ENCODE measurements around the gene SUV39H1. TPM values are rescaled to one million over a fixed set of nuclear protein-coding genes. Genes with fewer than 3 reads are reported as not detected.
A peak's percentile ranks its signal among the peaks of the same experiment; 100 is the strongest.

SUV39H1 gene
- total and polyA plus RNA-seq, 9 of the 15 experiments (the other 6 are each of a cell fraction or from before 2014, with no cell fraction given): 4.7 to 34.7 (median 17.9) TPM

DNA sequence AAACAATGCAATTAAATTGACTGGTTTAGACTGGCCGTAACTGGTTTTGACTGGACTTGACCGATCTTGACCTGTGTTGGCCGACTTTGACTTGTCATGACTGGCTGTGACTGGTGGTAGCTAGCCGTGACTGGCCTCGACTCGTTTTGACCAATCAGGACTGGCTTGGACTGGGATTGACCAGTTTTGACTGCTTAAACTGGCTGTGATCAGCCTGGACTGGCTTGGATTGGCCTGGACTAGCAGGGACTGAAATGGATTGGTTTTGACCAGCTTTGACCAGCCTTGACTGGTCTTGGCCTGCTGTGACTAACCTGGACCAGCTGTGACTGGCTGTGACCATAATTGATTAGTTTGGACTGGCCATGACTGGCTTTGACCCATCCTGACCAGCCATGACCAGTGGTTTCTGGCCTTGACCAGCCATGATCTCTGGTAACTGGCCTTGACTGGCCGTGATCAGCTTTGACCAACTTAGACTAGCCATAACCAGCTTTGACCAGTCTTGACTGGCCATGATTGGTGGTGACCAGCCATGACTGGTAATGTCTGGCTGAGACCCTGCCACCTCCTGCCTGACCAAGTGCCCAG lies 13.1 kb downstream of the SUV39H1 start:
- Histone ChIP-seq H3K27ac (ENCODE audit: extremely low read depth, low read depth, low read length) (peak overlapping the region; percentile 63; the same call in 2 of the 3 replicates), H3K79me2 (ENCODE audit: control insufficient read depth, insufficient read depth, low read length) (peaks cover 5% of the 10 kb centered on the region; the same call in 2 of the 3 replicates), H3K4me3 (no peak overlapping the region), H3K27me3 (ENCODE audit: control insufficient read depth in 2 of 2, insufficient read depth in 2 of 2, low read length in 2 of 2) (no peaks in the 10 kb centered on the region), H3K4me2 (ENCODE audit: insufficient read depth, low read length) (no peak overlapping the region), H3K9me3 (replicated peaks; ENCODE audit: control insufficient read depth, insufficient read depth, low read depth, low read length) (no peaks in the 10 kb centered on the region), H3K9ac (ENCODE audit: insufficient read depth in 1 of 2, low read depth in 2 of 2, low read length in 2 of 2) (peak overlapping the region in 1 of 2 experiments; percentile 80; a peak in 1 of 4 replicates), H3K4me1 (replicated peaks in 1 of 2; ENCODE audit: control insufficient read depth in 2 of 2, insufficient read depth in 2 of 2, low read length in 2 of 2) (peaks cover 12 to 24% of the 10 kb centered on the region in 2 experiments; a peak in 4 of 5 replicates), H3K36me3 (ENCODE audit: control insufficient read depth, insufficient read depth, low read length) (peaks cover 51% of the 10 kb centered on the region; the same call in 2 of the 3 replicates), H3K9me1 (ENCODE audit: control insufficient read depth, insufficient read depth, low read length) (no peaks in the 10 kb centered on the region), H4K20me1 (replicated peaks; ENCODE audit: control insufficient read depth, insufficient read depth, low read length) (no peaks in the 10 kb centered on the region), H2AFZ (ENCODE audit: low read depth, low read length) (no peak overlapping the region)
- intact Hi-C loops (cut with micrococcal nuclease) (no loop called here), in situ Hi-C loops (cut with MboI) (no loop called here)
- WGBS (ENCODE audit: insufficient coverage, low coverage, missing lambda C conversion rate): 94% methylated on average over 7 of the region's 7 CpGs
- no TSS peak for BruUV-seq (replicated peaks)
- ChIA-PET POLR2A (interaction anchor here (0.6 to 1.9 kb wide), 3 partner anchors 8 to 32 kb away, joined by 4 to 8 read pairs (median 8); partner anchors contain the start of gene SUV39H1), CTCF (ENCODE audit: low intra/inter-chr PET ratio) (no interaction called here)
- no peak for DNase-seq (ENCODE audit: extremely low read depth in 1 of 4, low spot score in 3 of 4)
- no peak; the same call in 1 of the 3 replicates for ATAC-seq
- no peak for FAIRE-seq
- TF ChIP-seq RCOR1 (IDR thresholded peaks at IDR 0.05; ENCODE audit: borderline replicate concordance in 1 of 2, low read depth in 2 of 2, low read length in 2 of 2) (no peak), FOXA3 (CRISPR knock-in tag; conservative IDR thresholded peaks at IDR 0.05 in 1 of 2, IDR thresholded peaks at IDR 0.05 in 1 of 2) (no peak), PPARD (CRISPR knock-in tag; IDR thresholded peaks at IDR 0.05) (no peak), BCOR (IDR thresholded peaks at IDR 0.05) (peak; percentile 66; the same call in 1 of the 2 replicates)
- TF ChIP-seq, protein P1, sequence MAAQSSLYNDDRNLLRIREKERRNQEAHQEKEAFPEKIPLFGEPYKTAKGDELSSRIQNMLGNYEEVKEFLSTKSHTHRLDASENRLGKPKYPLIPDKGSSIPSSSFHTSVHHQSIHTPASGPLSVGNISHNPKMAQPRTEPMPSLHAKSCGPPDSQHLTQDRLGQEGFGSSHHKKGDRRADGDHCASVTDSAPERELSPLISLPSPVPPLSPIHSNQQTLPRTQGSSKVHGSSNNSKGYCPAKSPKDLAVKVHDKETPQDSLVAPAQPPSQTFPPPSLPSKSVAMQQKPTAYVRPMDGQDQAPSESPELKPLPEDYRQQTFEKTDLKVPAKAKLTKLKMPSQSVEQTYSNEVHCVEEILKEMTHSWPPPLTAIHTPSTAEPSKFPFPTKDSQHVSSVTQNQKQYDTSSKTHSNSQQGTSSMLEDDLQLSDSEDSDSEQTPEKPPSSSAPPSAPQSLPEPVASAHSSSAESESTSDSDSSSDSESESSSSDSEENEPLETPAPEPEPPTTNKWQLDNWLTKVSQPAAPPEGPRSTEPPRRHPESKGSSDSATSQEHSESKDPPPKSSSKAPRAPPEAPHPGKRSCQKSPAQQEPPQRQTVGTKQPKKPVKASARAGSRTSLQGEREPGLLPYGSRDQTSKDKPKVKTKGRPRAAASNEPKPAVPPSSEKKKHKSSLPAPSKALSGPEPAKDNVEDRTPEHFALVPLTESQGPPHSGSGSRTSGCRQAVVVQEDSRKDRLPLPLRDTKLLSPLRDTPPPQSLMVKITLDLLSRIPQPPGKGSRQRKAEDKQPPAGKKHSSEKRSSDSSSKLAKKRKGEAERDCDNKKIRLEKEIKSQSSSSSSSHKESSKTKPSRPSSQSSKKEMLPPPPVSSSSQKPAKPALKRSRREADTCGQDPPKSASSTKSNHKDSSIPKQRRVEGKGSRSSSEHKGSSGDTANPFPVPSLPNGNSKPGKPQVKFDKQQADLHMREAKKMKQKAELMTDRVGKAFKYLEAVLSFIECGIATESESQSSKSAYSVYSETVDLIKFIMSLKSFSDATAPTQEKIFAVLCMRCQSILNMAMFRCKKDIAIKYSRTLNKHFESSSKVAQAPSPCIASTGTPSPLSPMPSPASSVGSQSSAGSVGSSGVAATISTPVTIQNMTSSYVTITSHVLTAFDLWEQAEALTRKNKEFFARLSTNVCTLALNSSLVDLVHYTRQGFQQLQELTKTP (IDR thresholded peaks at IDR 0.05; ENCODE audit: low read depth in 1 of 2, partially characterized antibody in 2 of 2): peak in 1 of 2 experiments; percentile 89
- TF ChIP-seq, protein P2, sequence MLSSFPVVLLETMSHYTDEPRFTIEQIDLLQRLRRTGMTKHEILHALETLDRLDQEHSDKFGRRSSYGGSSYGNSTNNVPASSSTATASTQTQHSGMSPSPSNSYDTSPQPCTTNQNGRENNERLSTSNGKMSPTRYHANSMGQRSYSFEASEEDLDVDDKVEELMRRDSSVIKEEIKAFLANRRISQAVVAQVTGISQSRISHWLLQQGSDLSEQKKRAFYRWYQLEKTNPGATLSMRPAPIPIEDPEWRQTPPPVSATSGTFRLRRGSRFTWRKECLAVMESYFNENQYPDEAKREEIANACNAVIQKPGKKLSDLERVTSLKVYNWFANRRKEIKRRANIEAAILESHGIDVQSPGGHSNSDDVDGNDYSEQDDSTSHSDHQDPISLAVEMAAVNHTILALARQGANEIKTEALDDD (IDR thresholded peaks at IDR 0.05): peak; percentile 92
- TF ChIP-seq, protein P3, sequence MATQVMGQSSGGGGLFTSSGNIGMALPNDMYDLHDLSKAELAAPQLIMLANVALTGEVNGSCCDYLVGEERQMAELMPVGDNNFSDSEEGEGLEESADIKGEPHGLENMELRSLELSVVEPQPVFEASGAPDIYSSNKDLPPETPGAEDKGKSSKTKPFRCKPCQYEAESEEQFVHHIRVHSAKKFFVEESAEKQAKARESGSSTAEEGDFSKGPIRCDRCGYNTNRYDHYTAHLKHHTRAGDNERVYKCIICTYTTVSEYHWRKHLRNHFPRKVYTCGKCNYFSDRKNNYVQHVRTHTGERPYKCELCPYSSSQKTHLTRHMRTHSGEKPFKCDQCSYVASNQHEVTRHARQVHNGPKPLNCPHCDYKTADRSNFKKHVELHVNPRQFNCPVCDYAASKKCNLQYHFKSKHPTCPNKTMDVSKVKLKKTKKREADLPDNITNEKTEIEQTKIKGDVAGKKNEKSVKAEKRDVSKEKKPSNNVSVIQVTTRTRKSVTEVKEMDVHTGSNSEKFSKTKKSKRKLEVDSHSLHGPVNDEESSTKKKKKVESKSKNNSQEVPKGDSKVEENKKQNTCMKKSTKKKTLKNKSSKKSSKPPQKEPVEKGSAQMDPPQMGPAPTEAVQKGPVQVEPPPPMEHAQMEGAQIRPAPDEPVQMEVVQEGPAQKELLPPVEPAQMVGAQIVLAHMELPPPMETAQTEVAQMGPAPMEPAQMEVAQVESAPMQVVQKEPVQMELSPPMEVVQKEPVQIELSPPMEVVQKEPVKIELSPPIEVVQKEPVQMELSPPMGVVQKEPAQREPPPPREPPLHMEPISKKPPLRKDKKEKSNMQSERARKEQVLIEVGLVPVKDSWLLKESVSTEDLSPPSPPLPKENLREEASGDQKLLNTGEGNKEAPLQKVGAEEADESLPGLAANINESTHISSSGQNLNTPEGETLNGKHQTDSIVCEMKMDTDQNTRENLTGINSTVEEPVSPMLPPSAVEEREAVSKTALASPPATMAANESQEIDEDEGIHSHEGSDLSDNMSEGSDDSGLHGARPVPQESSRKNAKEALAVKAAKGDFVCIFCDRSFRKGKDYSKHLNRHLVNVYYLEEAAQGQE (IDR thresholded peaks at IDR 0.05; ENCODE audit: borderline replicate concordance): peak; percentile 98
- TF ChIP-seq, protein P3 (CRISPR knock-in tag; IDR thresholded peaks at IDR 0.05; ENCODE audit: low read depth): no peak

All from K562 (cell line).